ENCODE data around the gene RBM20. TPM values are rescaled to one million over a fixed set of nuclear protein-coding genes. Genes with fewer than 3 reads are reported as not detected.

Gene RBM20
- total RNA-seq, 6 experiments from 2014 or later = 0.04 to 0.29 (median 0.06) TPM

DNA sequence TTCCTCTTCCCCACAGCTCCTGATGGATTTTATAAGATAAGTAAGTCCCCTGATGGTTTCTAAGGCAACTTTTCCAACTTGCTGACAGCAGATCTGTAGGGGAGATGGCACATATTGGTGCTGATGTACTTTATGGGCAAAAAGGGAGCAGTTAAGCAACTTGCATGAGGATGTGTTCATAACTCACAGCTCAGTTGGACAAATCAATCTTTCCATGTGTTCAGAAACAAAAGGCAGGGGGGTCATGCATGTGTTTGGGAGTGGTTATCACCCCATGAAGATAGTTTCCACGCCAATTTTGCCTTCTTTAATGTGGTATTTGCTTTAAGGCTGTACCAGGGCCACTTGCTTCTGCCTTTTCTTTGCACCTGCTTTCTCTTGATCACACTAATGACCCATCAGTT lies 6.1 kb downstream of the RBM20 start:
- H3K4me3 ChIP-seq = no peak overlapping the region
- TF ChIP-seq, protein P1, sequence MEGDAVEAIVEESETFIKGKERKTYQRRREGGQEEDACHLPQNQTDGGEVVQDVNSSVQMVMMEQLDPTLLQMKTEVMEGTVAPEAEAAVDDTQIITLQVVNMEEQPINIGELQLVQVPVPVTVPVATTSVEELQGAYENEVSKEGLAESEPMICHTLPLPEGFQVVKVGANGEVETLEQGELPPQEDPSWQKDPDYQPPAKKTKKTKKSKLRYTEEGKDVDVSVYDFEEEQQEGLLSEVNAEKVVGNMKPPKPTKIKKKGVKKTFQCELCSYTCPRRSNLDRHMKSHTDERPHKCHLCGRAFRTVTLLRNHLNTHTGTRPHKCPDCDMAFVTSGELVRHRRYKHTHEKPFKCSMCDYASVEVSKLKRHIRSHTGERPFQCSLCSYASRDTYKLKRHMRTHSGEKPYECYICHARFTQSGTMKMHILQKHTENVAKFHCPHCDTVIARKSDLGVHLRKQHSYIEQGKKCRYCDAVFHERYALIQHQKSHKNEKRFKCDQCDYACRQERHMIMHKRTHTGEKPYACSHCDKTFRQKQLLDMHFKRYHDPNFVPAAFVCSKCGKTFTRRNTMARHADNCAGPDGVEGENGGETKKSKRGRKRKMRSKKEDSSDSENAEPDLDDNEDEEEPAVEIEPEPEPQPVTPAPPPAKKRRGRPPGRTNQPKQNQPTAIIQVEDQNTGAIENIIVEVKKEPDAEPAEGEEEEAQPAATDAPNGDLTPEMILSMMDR (IDR thresholded peaks at IDR 0.05) = no peak
- no peak for TF ChIP-seq POLR2A (IDR thresholded peaks at IDR 0.05)
- no peaks in the 10 kb centered on the region for H3K4me1 ChIP-seq
- H3K27me3 ChIP-seq = peaks cover 6 to 12% of the 10 kb centered on the region in 2 donors
- 29% methylated on average over 1 of the region's 1 CpG for WGBS (ENCODE audit: insufficient coverage, low coverage, low lambda C conversion rate, missing lambda C conversion rate)
- intact Hi-C loops (cut with DNase I) = no loop called here
- ATAC-seq (no peak), DNase-seq (no peak)
- no peak overlapping the region for H3K27ac ChIP-seq
- H3K36me3 ChIP-seq = no peaks in the 10 kb centered on the region
- no peaks in the 10 kb centered on the region for H3K9me3 ChIP-seq

DNA sequence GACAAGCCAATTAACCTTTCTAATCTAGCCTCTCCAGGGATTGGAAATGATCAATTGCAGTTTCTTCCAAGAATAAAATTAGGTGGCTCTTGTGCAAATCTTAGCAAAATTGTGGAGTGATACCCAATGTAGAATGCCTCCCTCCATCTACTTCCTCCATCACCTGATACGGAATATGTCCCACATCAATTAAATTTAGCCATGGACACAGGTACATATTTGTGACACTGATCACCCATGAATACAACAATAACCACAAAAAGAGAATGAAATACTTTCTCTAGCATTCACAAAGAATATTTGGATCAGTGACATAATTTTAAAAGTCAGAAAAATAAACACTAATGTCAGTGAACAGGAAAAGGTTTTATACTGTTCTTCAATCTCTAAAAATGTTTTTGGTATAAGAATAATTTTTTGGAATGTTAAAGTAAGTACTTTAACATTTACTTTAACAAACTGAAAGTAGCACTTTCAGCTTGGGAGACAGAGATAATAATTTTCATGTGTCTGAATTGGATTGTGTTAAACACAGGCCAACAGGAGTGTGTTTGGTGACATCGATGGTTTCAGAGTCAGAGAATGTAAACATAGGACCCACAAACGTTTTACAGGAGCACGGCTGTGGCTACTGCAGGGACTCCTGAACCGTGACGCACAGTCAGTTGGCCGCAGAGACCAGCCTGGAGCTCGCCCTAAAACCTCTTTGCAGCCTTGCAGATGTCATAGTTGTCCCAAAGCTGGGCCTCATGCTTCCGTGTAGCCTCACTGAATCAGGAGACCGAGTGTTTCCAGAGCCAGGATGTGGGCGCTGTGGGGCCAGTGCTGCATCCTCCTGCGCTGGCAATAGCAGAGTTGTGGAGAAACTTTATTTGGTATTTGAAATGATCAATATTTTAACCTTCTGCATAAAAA lies 7.2 kb downstream of the RBM20 start:
- no peak for ATAC-seq
- no peak overlapping the region for H3K4me3 ChIP-seq
- no peaks in the 10 kb centered on the region for H3K4me1 ChIP-seq
- TF ChIP-seq, protein P1 (IDR thresholded peaks at IDR 0.05) = no peak
- no peak for TF ChIP-seq POLR2A (IDR thresholded peaks at IDR 0.05)
- H3K9me3 ChIP-seq = no peaks in the 10 kb centered on the region
- peaks cover 2 to 5% of the 10 kb centered on the region in 2 donors for H3K27me3 ChIP-seq
- 48% methylated on average over 8 of the region's 12 CpGs for WGBS (ENCODE audit: insufficient coverage, low coverage, low lambda C conversion rate, missing lambda C conversion rate)
- DNase-seq = no peak
- no peak overlapping the region for H3K27ac ChIP-seq
- H3K36me3 ChIP-seq = no peaks in the 10 kb centered on the region
- intact Hi-C loops (cut with DNase I) = no loop called here

DNA sequence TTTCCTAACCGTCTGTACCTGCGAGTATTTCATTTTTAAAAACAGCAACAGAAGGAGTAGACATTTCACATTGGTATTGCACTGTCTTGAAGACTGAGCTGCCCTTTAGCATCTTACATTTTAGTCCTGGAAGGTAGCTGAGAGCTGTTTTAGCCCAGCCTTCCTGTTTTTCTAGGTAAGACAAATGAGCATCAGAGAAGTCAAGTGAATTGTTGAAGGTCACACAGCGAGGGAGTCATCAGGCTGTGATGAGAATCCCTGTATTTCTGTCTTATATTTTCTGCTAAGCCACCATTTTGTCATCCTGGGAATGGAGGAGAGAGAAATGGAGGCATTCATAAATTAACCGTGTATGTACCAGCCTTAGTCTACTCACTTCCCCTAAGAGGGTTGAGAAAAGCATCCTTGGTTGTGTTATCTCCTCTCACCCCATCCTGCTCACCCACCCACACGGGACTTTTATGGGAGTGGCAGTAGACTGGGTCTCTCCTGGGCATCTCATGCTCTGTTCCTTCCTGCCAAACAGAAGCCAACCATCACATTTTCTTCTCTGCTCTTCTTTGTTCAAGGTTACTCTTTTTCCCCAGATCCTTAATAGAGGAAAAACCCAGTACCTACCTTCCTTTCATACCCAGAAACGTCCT lies 8.5 kb downstream of the RBM20 start:
- H3K36me3 ChIP-seq = no peaks in the 10 kb centered on the region
- DNase-seq (no peak), ATAC-seq (no peak)
- no peaks in the 10 kb centered on the region for H3K4me1 ChIP-seq
- no peak for TF ChIP-seq POLR2A (IDR thresholded peaks at IDR 0.05)
- TF ChIP-seq, protein P1 (IDR thresholded peaks at IDR 0.05) = no peak
- no peak overlapping the region for H3K27ac ChIP-seq
- intact Hi-C loops (cut with DNase I) = no loop called here
- H3K9me3 ChIP-seq = no peaks in the 10 kb centered on the region
- H3K4me3 ChIP-seq = no peak overlapping the region
- no peaks in the 10 kb centered on the region for H3K27me3 ChIP-seq
- WGBS (ENCODE audit: insufficient coverage, low coverage, low lambda C conversion rate, missing lambda C conversion rate) = 52% methylated on average over 6 of the region's 6 CpGs

DNA sequence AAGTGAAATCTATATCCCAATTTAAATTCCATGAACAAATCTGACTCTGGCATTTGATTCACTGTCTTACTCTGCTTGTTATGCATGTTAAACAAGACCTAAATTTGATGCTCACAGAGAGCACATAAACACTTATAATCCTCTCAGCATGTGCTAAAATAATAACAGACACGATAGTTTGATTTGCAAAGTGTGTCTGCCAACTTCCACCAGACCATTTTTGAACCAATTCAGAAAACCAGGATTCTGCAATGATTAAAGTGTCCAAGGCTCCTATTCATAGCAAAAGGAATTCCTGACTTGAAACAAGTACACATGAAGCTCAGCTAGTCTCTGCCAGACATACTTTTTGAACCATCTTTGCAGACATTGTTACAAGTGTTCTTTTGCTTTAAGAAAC lies 11.2 kb downstream of the RBM20 start:
- Histone ChIP-seq H3K4me1 (no peaks in the 10 kb centered on the region), H3K27me3 (no peaks in the 10 kb centered on the region), H3K4me3 (no peak overlapping the region), H3K36me3 (no peaks in the 10 kb centered on the region), H3K27ac (no peak overlapping the region), H3K9me3 (no peaks in the 10 kb centered on the region)
- 68% methylated on average over 1 of the region's 1 CpG for WGBS (ENCODE audit: insufficient coverage, low coverage, low lambda C conversion rate, missing lambda C conversion rate)
- intact Hi-C loops (cut with DNase I) = no loop called here
- no peak for DNase-seq
- ATAC-seq = no peak
- TF ChIP-seq POLR2A (IDR thresholded peaks at IDR 0.05) = no peak
- TF ChIP-seq, protein P1 (IDR thresholded peaks at IDR 0.05) = no peak
